ENCODE data around the gene GNAO1. TPM values are rescaled to one million over a fixed set of nuclear protein-coding genes. Genes with fewer than 3 reads are reported as not detected.

GNAO1 gene
- total and polyA plus RNA-seq, 9 of the 15 experiments (the other 6 are each of a cell fraction or from before 2014, with no cell fraction given) = 0.07 to 0.42 (median 0.08) TPM; not detected in 5

DNA sequence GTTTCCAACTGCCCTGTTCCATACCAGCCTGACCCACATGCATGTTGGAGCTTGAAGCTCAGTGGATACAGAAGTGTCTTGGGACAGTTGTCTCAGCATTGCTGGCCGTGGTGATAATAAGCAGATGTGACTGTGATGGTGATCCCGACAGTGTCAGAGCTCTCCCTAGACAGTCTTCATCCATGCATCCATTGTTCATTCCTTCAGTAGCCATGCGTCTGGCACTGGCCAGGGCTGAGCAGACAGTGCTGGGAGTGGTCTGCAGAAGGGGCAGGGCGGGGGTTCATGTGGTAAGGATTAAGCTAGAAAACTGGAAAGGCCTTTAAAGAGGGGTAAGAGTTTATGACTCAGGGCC lies 68.1 kb downstream of the GNAO1 start:
- Histone ChIP-seq H3K9me3 (replicated peaks; ENCODE audit: control insufficient read depth, insufficient read depth, low read depth, low read length) (no peaks in the 10 kb centered on the region), H3K4me2 (ENCODE audit: insufficient read depth, low read length) (no peak overlapping the region), H3K4me3 (no peak overlapping the region), H2AFZ (ENCODE audit: low read depth, low read length) (peak overlapping the region; percentile 22), H3K9ac (ENCODE audit: insufficient read depth in 1 of 2, low read depth in 2 of 2, low read length in 2 of 2) (no peak overlapping the region), H3K27ac (ENCODE audit: extremely low read depth, low read depth, low read length) (no peak overlapping the region), H3K79me2 (ENCODE audit: control insufficient read depth, insufficient read depth, low read length) (no peaks in the 10 kb centered on the region), H3K36me3 (ENCODE audit: control insufficient read depth, insufficient read depth, low read length) (no peaks in the 10 kb centered on the region), H3K9me1 (ENCODE audit: control insufficient read depth, insufficient read depth, low read length) (no peaks in the 10 kb centered on the region), H3K4me1 (replicated peaks in 1 of 2; ENCODE audit: control insufficient read depth in 2 of 2, insufficient read depth in 2 of 2, low read length in 2 of 2) (peaks cover 17 to 32% of the 10 kb centered on the region in 2 experiments), H4K20me1 (replicated peaks; ENCODE audit: control insufficient read depth, insufficient read depth, low read length) (no peaks in the 10 kb centered on the region), H3K27me3 (ENCODE audit: control insufficient read depth in 2 of 2, insufficient read depth in 2 of 2, low read length in 2 of 2) (no peaks in the 10 kb centered on the region)
- 47% methylated on average over 4 of the region's 4 CpGs for WGBS (ENCODE audit: insufficient coverage, low coverage, missing lambda C conversion rate)
- FAIRE-seq (no peak), DNase-seq (ENCODE audit: extremely low read depth in 1 of 4, low spot score in 3 of 4) (no peak), ATAC-seq (no peak)
- intact Hi-C loops (cut with micrococcal nuclease) = no loop called here
- POLR2A ChIA-PET = interaction anchor here (0.7 kb wide), 1 partner anchor 10 kb away, joined by 3 read pairs; no protein-coding TSS in a partner anchor
- CTCF ChIA-PET (ENCODE audit: low intra/inter-chr PET ratio) = no interaction called here
- no TSS peak for BruUV-seq (replicated peaks)
- in situ Hi-C loops (cut with MboI) = no loop called here
- TF ChIP-seq LEF1 (IDR thresholded peaks at IDR 0.05) = no peak
- TF ChIP-seq, protein P1, sequence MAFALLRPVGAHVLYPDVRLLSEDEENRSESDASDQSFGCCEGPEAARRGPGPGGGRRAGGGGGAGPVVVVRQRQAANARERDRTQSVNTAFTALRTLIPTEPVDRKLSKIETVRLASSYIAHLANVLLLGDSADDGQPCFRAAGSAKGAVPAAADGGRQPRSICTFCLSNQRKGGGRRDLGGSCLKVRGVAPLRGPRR (CRISPR knock-in tag; IDR thresholded peaks at IDR 0.05) = no peak
- TF ChIP-seq, protein P2, sequence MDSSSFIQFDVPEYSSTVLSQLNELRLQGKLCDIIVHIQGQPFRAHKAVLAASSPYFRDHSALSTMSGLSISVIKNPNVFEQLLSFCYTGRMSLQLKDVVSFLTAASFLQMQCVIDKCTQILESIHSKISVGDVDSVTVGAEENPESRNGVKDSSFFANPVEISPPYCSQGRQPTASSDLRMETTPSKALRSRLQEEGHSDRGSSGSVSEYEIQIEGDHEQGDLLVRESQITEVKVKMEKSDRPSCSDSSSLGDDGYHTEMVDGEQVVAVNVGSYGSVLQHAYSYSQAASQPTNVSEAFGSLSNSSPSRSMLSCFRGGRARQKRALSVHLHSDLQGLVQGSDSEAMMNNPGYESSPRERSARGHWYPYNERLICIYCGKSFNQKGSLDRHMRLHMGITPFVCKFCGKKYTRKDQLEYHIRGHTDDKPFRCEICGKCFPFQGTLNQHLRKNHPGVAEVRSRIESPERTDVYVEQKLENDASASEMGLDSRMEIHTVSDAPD (CRISPR knock-in tag; IDR thresholded peaks at IDR 0.05) = no peak
- no peak for TF ChIP-seq CHD4 (IDR thresholded peaks at IDR 0.05; ENCODE audit: insufficient read depth, insufficient replicate concordance, low read depth, low read length, poor library complexity, severe bottlenecking)
- TF ChIP-seq, protein P3, sequence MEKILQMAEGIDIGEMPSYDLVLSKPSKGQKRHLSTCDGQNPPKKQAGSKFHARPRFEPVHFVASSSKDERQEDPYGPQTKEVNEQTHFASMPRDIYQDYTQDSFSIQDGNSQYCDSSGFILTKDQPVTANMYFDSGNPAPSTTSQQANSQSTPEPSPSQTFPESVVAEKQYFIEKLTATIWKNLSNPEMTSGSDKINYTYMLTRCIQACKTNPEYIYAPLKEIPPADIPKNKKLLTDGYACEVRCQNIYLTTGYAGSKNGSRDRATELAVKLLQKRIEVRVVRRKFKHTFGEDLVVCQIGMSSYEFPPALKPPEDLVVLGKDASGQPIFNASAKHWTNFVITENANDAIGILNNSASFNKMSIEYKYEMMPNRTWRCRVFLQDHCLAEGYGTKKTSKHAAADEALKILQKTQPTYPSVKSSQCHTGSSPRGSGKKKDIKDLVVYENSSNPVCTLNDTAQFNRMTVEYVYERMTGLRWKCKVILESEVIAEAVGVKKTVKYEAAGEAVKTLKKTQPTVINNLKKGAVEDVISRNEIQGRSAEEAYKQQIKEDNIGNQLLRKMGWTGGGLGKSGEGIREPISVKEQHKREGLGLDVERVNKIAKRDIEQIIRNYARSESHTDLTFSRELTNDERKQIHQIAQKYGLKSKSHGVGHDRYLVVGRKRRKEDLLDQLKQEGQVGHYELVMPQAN (IDR thresholded peaks at IDR 0.05; ENCODE audit: borderline replicate concordance) = no peak
- TF ChIP-seq, protein P4, sequence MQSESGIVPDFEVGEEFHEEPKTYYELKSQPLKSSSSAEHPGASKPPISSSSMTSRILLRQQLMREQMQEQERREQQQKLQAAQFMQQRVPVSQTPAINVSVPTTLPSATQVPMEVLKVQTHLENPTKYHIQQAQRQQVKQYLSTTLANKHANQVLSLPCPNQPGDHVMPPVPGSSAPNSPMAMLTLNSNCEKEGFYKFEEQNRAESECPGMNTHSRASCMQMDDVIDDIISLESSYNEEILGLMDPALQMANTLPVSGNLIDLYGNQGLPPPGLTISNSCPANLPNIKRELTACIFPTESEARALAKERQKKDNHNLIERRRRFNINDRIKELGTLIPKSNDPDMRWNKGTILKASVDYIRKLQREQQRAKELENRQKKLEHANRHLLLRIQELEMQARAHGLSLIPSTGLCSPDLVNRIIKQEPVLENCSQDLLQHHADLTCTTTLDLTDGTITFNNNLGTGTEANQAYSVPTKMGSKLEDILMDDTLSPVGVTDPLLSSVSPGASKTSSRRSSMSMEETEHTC (IDR thresholded peaks at IDR 0.05) = no peak
- TF ChIP-seq SIN3A (IDR thresholded peaks at IDR 0.05; ENCODE audit: borderline replicate concordance in 2 of 2, control insufficient read depth in 1 of 2, low read depth in 2 of 2, low read length in 2 of 2) = no peak
- TF ChIP-seq ZBTB7A (IDR thresholded peaks at IDR 0.05; ENCODE audit: borderline replicate concordance, control insufficient read depth, low read depth, low read length) = no peak
- TF ChIP-seq, protein P5, sequence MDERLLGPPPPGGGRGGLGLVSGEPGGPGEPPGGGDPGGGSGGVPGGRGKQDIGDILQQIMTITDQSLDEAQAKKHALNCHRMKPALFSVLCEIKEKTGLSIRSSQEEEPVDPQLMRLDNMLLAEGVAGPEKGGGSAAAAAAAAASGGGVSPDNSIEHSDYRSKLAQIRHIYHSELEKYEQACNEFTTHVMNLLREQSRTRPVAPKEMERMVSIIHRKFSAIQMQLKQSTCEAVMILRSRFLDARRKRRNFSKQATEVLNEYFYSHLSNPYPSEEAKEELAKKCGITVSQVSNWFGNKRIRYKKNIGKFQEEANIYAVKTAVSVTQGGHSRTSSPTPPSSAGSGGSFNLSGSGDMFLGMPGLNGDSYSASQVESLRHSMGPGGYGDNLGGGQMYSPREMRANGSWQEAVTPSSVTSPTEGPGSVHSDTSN (CRISPR knock-in tag; IDR thresholded peaks at IDR 0.05; ENCODE audit: low read depth) = no peak
- TF ChIP-seq, protein P5 (tag; conservative IDR thresholded peaks at IDR 0.05; ENCODE audit: low read depth) = no peak
- no peak for TF ChIP-seq ZBTB8A (IDR thresholded peaks at IDR 0.05; ENCODE audit: partially characterized antibody)
- no peak for TF ChIP-seq PTRF (tag; IDR thresholded peaks at IDR 0.05)
